ENCODE results near the gene ZGLP1.

- TF ChIP-seq EZH2 (IDR thresholded peaks at IDR 0.05; ENCODE audit: insufficient read depth, low read length), result peak; percentile 26
- TF ChIP-seq CTCF (IDR thresholded peaks at IDR 0.05; ENCODE audit: insufficient read depth, low read depth, low read length), result no peak
These were observed 15.3 kb downstream of the ZGLP1 start for GRCh38 chr19:10294368-10294697.

All from astrocyte (in vitro differentiated cells and primary cell).